H9 (cell line): Measurements from ENCODE around the gene GSG1L. TPM values are rescaled to one million over a fixed set of nuclear protein-coding genes. Genes with fewer than 3 reads are reported as not detected.

ENCODE experiments used
- DNase-seq: peaks from one replicate; pipeline ENCODE4 v3.0.0-alpha.2; 2017
- H2AFZ ChIP-seq: one replicate; pipeline ENCODE4 v1.6.1; 2013; ENCODE audit warnings: mild to moderate bottlenecking, low read length, control low read depth, moderate library complexity
- H2AK5ac ChIP-seq: 2 replicates; pipeline ENCODE4 v1.6.1; 2013; ENCODE audit warnings: low read length, control low read depth, mixed read lengths; ENCODE audit not compliant: insufficient read length
- H2BK120ac ChIP-seq: one replicate; pipeline ENCODE4 v1.6.1; 2013; ENCODE audit warnings: low read depth, mild to moderate bottlenecking, low read length, control low read depth, inconsistent platforms; ENCODE audit not compliant: poor library complexity, severe bottlenecking
- H2BK12ac ChIP-seq: 2 replicates; pipeline ENCODE4 v1.6.1; 2013; ENCODE audit warnings: low read length, control low read depth, mixed read lengths, low read depth; ENCODE audit not compliant: insufficient read length
- H2BK15ac ChIP-seq: 2 replicates; pipeline ENCODE4 v1.6.1; 2013; ENCODE audit warnings: low read depth, low read length, control low read depth
- H2BK20ac ChIP-seq: one replicate; pipeline ENCODE4 v1.6.1; 2013; ENCODE audit warnings: low read depth, mild to moderate bottlenecking, low read length, control low read depth, inconsistent platforms; ENCODE audit not compliant: poor library complexity, severe bottlenecking
- H2BK5ac ChIP-seq: 2 replicates; pipeline ENCODE4 v1.6.1; 2013; ENCODE audit warnings: low read length, control low read depth, mixed read lengths; ENCODE audit not compliant: insufficient read length
- H3K14ac ChIP-seq: 2 replicates; pipeline ENCODE4 v1.6.1; 2013; ENCODE audit warnings: low read length, control low read depth; ENCODE audit not compliant: insufficient read depth
- H3K18ac ChIP-seq: 2 replicates; pipeline ENCODE4 v1.6.1; 2013; ENCODE audit warnings: low read depth, mild to moderate bottlenecking, mixed read lengths, low read length, control low read depth; ENCODE audit not compliant: insufficient read length
- H3K23ac ChIP-seq: 2 replicates; pipeline ENCODE4 v1.6.1; 2013; ENCODE audit warnings: low read length, control low read depth, mixed read lengths, low read depth; ENCODE audit not compliant: insufficient read length
- H3K23me2 ChIP-seq: 2 replicates; pipeline ENCODE4 v1.6.1; 2013; ENCODE audit warnings: low read depth, mild to moderate bottlenecking, mixed read lengths, low read length, control low read depth; ENCODE audit not compliant: insufficient read length, poor library complexity, severe bottlenecking
- H3K27ac ChIP-seq: 2 replicates; pipeline ENCODE4 v1.5.1; 2013; ENCODE audit warnings: low read length, control low read depth, mixed read lengths, low read depth; ENCODE audit not compliant: insufficient read length
- H3K27me3 ChIP-seq: 2 replicates; pipeline ENCODE4 v1.6.1; 2013; ENCODE audit warnings: low read length, control low read depth, inconsistent platforms; ENCODE audit not compliant: insufficient read depth
- H3K4ac ChIP-seq: 2 replicates; pipeline ENCODE4 v1.6.1; 2013; ENCODE audit warnings: low read depth, mild to moderate bottlenecking, control low read depth, inconsistent platforms, low read length, moderate library complexity
- H3K4me1 ChIP-seq: 2 replicates; pipeline ENCODE4 v1.6.1; 2013; ENCODE audit warnings: low read length, control low read depth, inconsistent platforms; ENCODE audit not compliant: insufficient read depth
- H3K4me2 ChIP-seq: 2 replicates; pipeline ENCODE4 v1.6.1; 2013; ENCODE audit warnings: low read length, control low read depth, mixed read lengths; ENCODE audit not compliant: insufficient read length, insufficient read depth
- H3K56ac ChIP-seq: 2 replicates; pipeline ENCODE4 v1.6.1; 2013; ENCODE audit warnings: low read depth, mild to moderate bottlenecking, mixed read lengths, low read length, control low read depth; ENCODE audit not compliant: insufficient read length
- H3K79me1 ChIP-seq: 2 replicates; pipeline ENCODE4 v1.6.1; 2013; ENCODE audit warnings: low read depth, mild to moderate bottlenecking, moderate library complexity, low read length, control low read depth, inconsistent platforms; ENCODE audit not compliant: insufficient read depth, poor library complexity, severe bottlenecking
- H3K79me2 ChIP-seq: 2 replicates; pipeline ENCODE4 v1.6.1; 2013; ENCODE audit warnings: low read length, control low read depth, inconsistent platforms; ENCODE audit not compliant: insufficient read depth
- H3K9ac ChIP-seq: 2 replicates; pipeline ENCODE4 v1.6.1; 2013; ENCODE audit warnings: low read length, control low read depth, mixed read lengths; ENCODE audit not compliant: insufficient read length; ENCODE audit errors: extremely low read depth
- H3K9me3 ChIP-seq: one replicate; pipeline ENCODE4 v1.6.1; 2013; ENCODE audit warnings: low read depth, low read length, inconsistent platforms; ENCODE audit not compliant: control insufficient read depth
- H3T11ph ChIP-seq: one replicate; pipeline ENCODE4 v1.6.1; 2013; ENCODE audit warnings: mild to moderate bottlenecking, low read length, control low read depth, inconsistent platforms
- H4K20me1 ChIP-seq: one replicate; pipeline ENCODE4 v1.6.1; 2013; ENCODE audit not compliant: control insufficient read depth, insufficient read length, insufficient read depth
- H4K5ac ChIP-seq: 2 replicates; pipeline ENCODE4 v1.6.1; 2013; ENCODE audit warnings: low read depth, mild to moderate bottlenecking, mixed read lengths, low read length, control low read depth; ENCODE audit not compliant: insufficient read length
- H4K8ac ChIP-seq: replicated peaks from 2 replicates; pipeline ENCODE4 v1.6.1; 2013; ENCODE audit warnings: low read length, control low read depth, mixed read lengths, low read depth; ENCODE audit not compliant: insufficient read length
- H4K91ac ChIP-seq: 2 replicates; pipeline ENCODE4 v1.6.1; 2013; ENCODE audit warnings: low read depth, mild to moderate bottlenecking, moderate library complexity, mixed read lengths, low read length, control low read depth; ENCODE audit not compliant: insufficient read length
- H3K27ac Mint-ChIP-seq, 3 experiments: 2 replicates in 2 of 3; 3 replicates in 1 of 3; pipeline ENCODE4 v1.8.0; 2020 to 2021; ENCODE audit warnings: mixed read lengths in 3 of 3, mild to moderate bottlenecking in 1 of 3, moderate library complexity in 1 of 3
- H3K27me3 Mint-ChIP-seq: 2 replicates; pipeline ENCODE4 v1.8.0; 2021; ENCODE audit warnings: low read depth, mild to moderate bottlenecking, moderate library complexity, mixed read lengths
- H3K36me3 Mint-ChIP-seq, 3 experiments: 2 replicates in 2 of 3; 3 replicates in 1 of 3; pipeline ENCODE4 v1.8.0; 2020 to 2021; ENCODE audit warnings: low read depth in 3 of 3, mixed read lengths in 3 of 3; ENCODE audit not compliant: insufficient read depth in 1 of 3
- H3K4me1 Mint-ChIP-seq, 2 experiments: 2 replicates each; pipeline ENCODE4 v1.8.0; 2020; ENCODE audit warnings: mixed read lengths in 2 of 2
- H3K4me3 Mint-ChIP-seq, 2 experiments: 2 replicates in 1 of 2; 3 replicates in 1 of 2; pipeline ENCODE4 v1.8.0; 2020 to 2021; ENCODE audit warnings: mild to moderate bottlenecking in 2 of 2, mixed read lengths in 2 of 2, moderate library complexity in 1 of 2
- H3K9me3 Mint-ChIP-seq, 2 experiments: 2 replicates in 1 of 2; 3 replicates in 1 of 2; pipeline ENCODE4 v1.8.0; 2020; ENCODE audit warnings: mild to moderate bottlenecking in 2 of 2, mixed read lengths in 2 of 2, moderate library complexity in 1 of 2
- CTCF ChIP-seq: fragments of 200-600 bp; sonication (generic); conservative IDR thresholded peaks from 3 replicates; pipeline ENCODE4 v1.8.0; 2021; ENCODE audit warnings: antibody characterized with exemption, mild to moderate bottlenecking
- WGBS: extraction: QIAGEN DNeasy Blood & Tissue Kit; methylation state at CpG from one replicate; pipeline ENCODE4 v1.1.7; 2013; ENCODE audit warnings: missing lambda C conversion rate, low lambda C conversion rate, mixed read lengths; ENCODE audit not compliant: insufficient read length; ENCODE audit errors: extremely low coverage; 5-methylcytosine and 5-hydroxymethylcytosine counted together
- total RNA-seq: library from RNA; stranded (reverse); gene quantifications from 2 replicates; pipeline ENCODE4 v1.2.1, GENCODE V29; 2021

Gene GSG1L
- total RNA-seq, 1 experiment from 2014 or later, result 0.35 TPM

- H3K9ac ChIP-seq, result no peak overlapping the region
- no peak overlapping the region for H2BK12ac ChIP-seq
- no peak overlapping the region for H3K14ac ChIP-seq
- no peak overlapping the region for H4K5ac ChIP-seq
- H3K79me2 ChIP-seq, result no peaks in the 10 kb centered on the region
- H3K23me2 ChIP-seq, result no peaks in the 10 kb centered on the region
- H2AK5ac ChIP-seq, result no peak overlapping the region
- no peaks in the 10 kb centered on the region for H3K9me3 ChIP-seq
- no peaks in the 10 kb centered on the region for H3K79me1 ChIP-seq
- H2AFZ ChIP-seq, result no peak overlapping the region
- no peak overlapping the region for H2BK120ac ChIP-seq
- H3K4me1 ChIP-seq, result no peaks in the 10 kb centered on the region
- Mint-ChIP-seq H3K4me3 (no peak overlapping the region), H3K36me3 (peaks cover 0 to 6% (median 3%) of the 10 kb centered on the region in 3 experiments; a peak in 4 of 7 replicates), H3K27me3 (peaks cover 10% of the 10 kb centered on the region), H3K9me3 (peaks cover 0 to 6% of the 10 kb centered on the region in 2 experiments; a peak in 2 of 5 replicates), H3K4me1 (peaks cover 0 to 3% of the 10 kb centered on the region in 2 experiments; a peak in 2 of 4 replicates), H3K27ac (peak overlapping the region in 1 of 3 experiments; percentile 90; a peak in 2 of 7 replicates)
- no peak for DNase-seq
- H3K27ac ChIP-seq, result no peak overlapping the region
- no peak overlapping the region for H3K23ac ChIP-seq
- no peak overlapping the region for H2BK5ac ChIP-seq
- no peak overlapping the region for H4K8ac ChIP-seq
- H3K56ac ChIP-seq, result no peak overlapping the region
- H4K20me1 ChIP-seq, result no peaks in the 10 kb centered on the region
- H4K91ac ChIP-seq, result no peak overlapping the region
- WGBS, result no CpG with 5 or more reads among the region's 8 CpGs
- no peak overlapping the region for H2BK15ac ChIP-seq
- H3K4me2 ChIP-seq, result no peak overlapping the region
- H3K27me3 ChIP-seq, result no peaks in the 10 kb centered on the region; the same call in 1 of the 2 replicates
- no peak overlapping the region for H3K4ac ChIP-seq
- no peak for TF ChIP-seq CTCF
- H2BK20ac ChIP-seq, result no peak overlapping the region
- H3K18ac ChIP-seq, result no peak overlapping the region
- no peak overlapping the region for H3T11ph ChIP-seq
Measured at GRCh38 chr16:27901956-27902355, 161.6 kb downstream of the GSG1L start.
